ENCODE results near the gene TRAT1.
"Not testable (repeated sequence)": the region's sequence is repeated elsewhere in the genome, so short reads cannot be mapped to it uniquely, and the experiment has no call there.

TRAT1 gene

GRCh38 chr3:108822123-108822897 is at the start of gene TRAT1:
TSS of gene TRAT1 (plus strand) at chr3:108822786. CDS start at chr3:108822928, 142 bp downstream.
- DNase-seq (ENCODE audit: low read depth): no peak

GRCh38 chr3:108775649-108776048 is 46.9 kb upstream of the TRAT1 start:
- no peak for DNase-seq (ENCODE audit: low read depth)

GRCh38 chr3:108779496-108779895 is 43.1 kb upstream of the TRAT1 start:
- DNase-seq (ENCODE audit: low read depth): no peak

- DNase-seq (ENCODE audit: low read depth): peak; percentile 13
These were observed 42.4 kb upstream of the TRAT1 start for GRCh38 chr3:108780235-108780634.

- DNase-seq (ENCODE audit: low read depth): no peak
These were observed 31.1 kb upstream of the TRAT1 start for GRCh38 chr3:108791473-108791872.

GRCh38 chr3:108804437-108804836 is 18.1 kb upstream of the TRAT1 start:
- DNase-seq (ENCODE audit: low read depth): no peak

- no peak for DNase-seq (ENCODE audit: low read depth)
These were observed 17.6 kb upstream of the TRAT1 start for GRCh38 chr3:108804966-108805365.

- no peak for DNase-seq (ENCODE audit: low read depth)
These were observed 16.3 kb upstream of the TRAT1 start for GRCh38 chr3:108806316-108806715.

GRCh38 chr3:108818404-108818803 is 4.2 kb upstream of the TRAT1 start:
- DNase-seq (ENCODE audit: low read depth): peak; percentile 29

GRCh38 chr3:108820586-108820985 is 2.0 kb upstream of the TRAT1 start:
- no peak for DNase-seq (ENCODE audit: low read depth)

- DNase-seq (ENCODE audit: low read depth): no peak
These were observed 641 bp downstream of the TRAT1 start for GRCh38 chr3:108823227-108823626.

GRCh38 chr3:108823803-108824202 is 1.2 kb downstream of the TRAT1 start:
- DNase-seq (ENCODE audit: low read depth): not testable (repeated sequence)

- no peak for DNase-seq (ENCODE audit: low read depth)
These were observed 4.0 kb downstream of the TRAT1 start for GRCh38 chr3:108826309-108827187.

GRCh38 chr3:108830381-108830780 is 7.8 kb downstream of the TRAT1 start:
- DNase-seq (ENCODE audit: low read depth): no peak

GRCh38 chr3:108830991-108831614 is 8.5 kb downstream of the TRAT1 start:
- no peak for DNase-seq (ENCODE audit: low read depth)

- DNase-seq (ENCODE audit: low read depth): no peak
These were observed 11.0 kb downstream of the TRAT1 start for GRCh38 chr3:108833611-108834010.

- no peak for DNase-seq (ENCODE audit: low read depth)
These were observed 12.0 kb downstream of the TRAT1 start for GRCh38 chr3:108834551-108834950.

- no peak for DNase-seq (ENCODE audit: low read depth)
These were observed 12.5 kb downstream of the TRAT1 start for GRCh38 chr3:108835101-108835500.

GRCh38 chr3:108838436-108838835 is 15.8 kb downstream of the TRAT1 start:
- DNase-seq (ENCODE audit: low read depth): no peak

GRCh38 chr3:108845709-108846293 is 23.2 kb downstream of the TRAT1 start:
- DNase-seq (ENCODE audit: low read depth): no peak

GRCh38 chr3:108847187-108847586 is 24.6 kb downstream of the TRAT1 start:
- DNase-seq (ENCODE audit: low read depth): no peak

- DNase-seq (ENCODE audit: low read depth): no peak
These were observed 26.5 kb downstream of the TRAT1 start for GRCh38 chr3:108849075-108849474.

All from activated T-helper 1 cell treated with Interleukin-2 at 50 U/mL for 16 hours (primary cell).